Aorta (tissue), 5 donors: ENCODE results near the gene RHBG. TPM values are rescaled to one million over a fixed set of nuclear protein-coding genes. Genes with fewer than 3 reads are reported as not detected.
A peak's percentile ranks its signal among the peaks of the same experiment; 100 is the strongest.
"Not testable (repeated sequence)": the region's sequence is repeated elsewhere in the genome, so short reads cannot be mapped to it uniquely, and the experiment has no call there.

Experiments used
- ATAC-seq: fragments of 200-7000 bp; cut with Tn5 transposase; one replicate; pipeline ENCODE4 v1.9.1; 2022; ENCODE audit warnings: moderate library complexity; ENCODE audit not compliant: low FRiP score
- DNase-seq, 2 donors: peaks; one replicate each; pipeline ENCODE4 v3.0.0-alpha.2; 2020
- H3K27ac ChIP-seq, 2 donors: one replicate each; pipeline ENCODE4 v1.5.1; 2013; ENCODE audit warnings: low read length in 2 of 2, mild to moderate bottlenecking in 2 of 2, moderate library complexity in 2 of 2, control low read depth in 1 of 2, inconsistent platforms in 1 of 2, low read depth in 1 of 2
- H3K27me3 ChIP-seq, 2 donors: one replicate each; pipeline ENCODE4 v1.6.1; 2013; ENCODE audit warnings: control low read depth in 1 of 2, low read length in 1 of 2, mild to moderate bottlenecking in 1 of 2, moderate library complexity in 1 of 2; ENCODE audit not compliant: insufficient read depth in 2 of 2, control insufficient read depth in 1 of 2
- H3K36me3 ChIP-seq, 2 donors: one replicate each; pipeline ENCODE4 v1.6.1; 2013; ENCODE audit warnings: control low read depth in 1 of 2, low read length in 1 of 2, mild to moderate bottlenecking in 1 of 2; ENCODE audit not compliant: insufficient read depth in 2 of 2, control insufficient read depth in 1 of 2
- H3K4me1 ChIP-seq, 2 donors: one replicate each; pipeline ENCODE4 v1.6.1; 2013; ENCODE audit warnings: low read length in 2 of 2, control low read depth in 1 of 2, mild to moderate bottlenecking in 1 of 2, moderate library complexity in 1 of 2; ENCODE audit not compliant: insufficient read depth in 2 of 2, control insufficient read depth in 1 of 2
- H3K4me3 ChIP-seq, 2 donors: one replicate each; pipeline ENCODE4 v1.5.1; 2013; ENCODE audit warnings: low read length in 2 of 2, control low read depth in 1 of 2, mild to moderate bottlenecking in 1 of 2
- H3K9me3 ChIP-seq: one replicate; pipeline ENCODE4 v1.6.1; 2013; ENCODE audit warnings: mild to moderate bottlenecking, low read length; ENCODE audit not compliant: control insufficient read depth
- WGBS, 2 donors: extraction: QIAGEN DNeasy Blood & Tissue Kit; methylation state at CpG; one replicate each; pipeline ENCODE4 v1.1.7; 2013; 5-methylcytosine and 5-hydroxymethylcytosine counted together
- intact Hi-C, 2 donors: fragments of 100-400 bp; cut with DNase I; formaldehyde crosslinking; loops; one replicate each; pipeline versions ENCODE4 v1.14.2 to v1.15.0; 2022
- polyA plus RNA-seq, 2 donors: library from polyadenylated mRNA; stranded (reverse); fragments of 200-250 nt; gene quantifications; one replicate each; pipeline ENCODE4 v1.2.3, GENCODE V29; 2013
- total RNA-seq, 2 donors: library from RNA; stranded (reverse); fragmentation: NEBNext Ultra II Directional; extraction: Animal tissue kit (Norgen Biotek cat#: 25700); gene quantifications; one replicate each; pipeline ENCODE4 v1.2.1, GENCODE V29; 2021
- donor health status: healthy with polysubstance abuse.
- donor health status: Bipolar disorder and iron deficiency.
- donor health status: DM: no; HTN: no; CAD: no.
- donor health status: DM: no; HTN: no; CAD: no.
- donor health status: DM: yes; HTN: yes; CAD: no.

RHBG gene
- total and polyA plus RNA-seq, 4 donors = not detected

DNA sequence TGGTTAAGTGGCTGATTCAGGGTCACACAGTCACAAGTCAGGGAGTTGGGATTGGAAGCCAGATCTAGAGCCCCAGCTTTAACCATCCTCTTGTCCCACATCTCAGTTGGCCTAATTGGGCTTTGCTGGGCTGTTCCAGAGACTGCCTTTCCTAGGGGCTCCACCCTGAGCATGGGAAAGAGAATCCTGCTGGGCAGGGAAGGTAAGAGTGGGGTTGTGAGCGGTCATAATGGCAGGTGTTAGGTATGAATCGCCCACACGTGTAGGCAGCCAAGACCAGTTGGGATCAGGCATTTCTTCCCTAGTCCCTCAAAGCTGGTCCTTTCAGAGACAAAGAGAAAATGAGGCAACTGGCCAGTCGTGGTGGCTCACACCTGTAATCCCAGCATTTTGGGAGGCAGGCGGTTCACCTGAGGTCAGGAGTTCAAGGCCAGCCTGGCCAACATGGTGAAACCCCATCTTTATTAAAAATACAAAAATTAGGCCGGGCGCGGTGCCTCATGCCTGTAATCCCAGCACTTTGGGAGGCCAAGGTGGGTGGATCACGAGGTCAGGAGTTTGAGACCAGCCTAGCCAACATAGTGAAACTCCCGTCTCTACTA is 775 bp downstream of the RHBG start:
- H3K27ac ChIP-seq, H3K4me1 ChIP-seq, ATAC-seq, H3K36me3 ChIP-seq, intact Hi-C loops, H3K9me3 ChIP-seq, H3K4me3 ChIP-seq, H3K27me3 ChIP-seq: not testable (repeated sequence)
- WGBS, 2 donors = 96% methylated on average over 10 of the region's 10 CpGs
- DNase-seq = peak in 1 of 2 donors; percentile 37

DNA sequence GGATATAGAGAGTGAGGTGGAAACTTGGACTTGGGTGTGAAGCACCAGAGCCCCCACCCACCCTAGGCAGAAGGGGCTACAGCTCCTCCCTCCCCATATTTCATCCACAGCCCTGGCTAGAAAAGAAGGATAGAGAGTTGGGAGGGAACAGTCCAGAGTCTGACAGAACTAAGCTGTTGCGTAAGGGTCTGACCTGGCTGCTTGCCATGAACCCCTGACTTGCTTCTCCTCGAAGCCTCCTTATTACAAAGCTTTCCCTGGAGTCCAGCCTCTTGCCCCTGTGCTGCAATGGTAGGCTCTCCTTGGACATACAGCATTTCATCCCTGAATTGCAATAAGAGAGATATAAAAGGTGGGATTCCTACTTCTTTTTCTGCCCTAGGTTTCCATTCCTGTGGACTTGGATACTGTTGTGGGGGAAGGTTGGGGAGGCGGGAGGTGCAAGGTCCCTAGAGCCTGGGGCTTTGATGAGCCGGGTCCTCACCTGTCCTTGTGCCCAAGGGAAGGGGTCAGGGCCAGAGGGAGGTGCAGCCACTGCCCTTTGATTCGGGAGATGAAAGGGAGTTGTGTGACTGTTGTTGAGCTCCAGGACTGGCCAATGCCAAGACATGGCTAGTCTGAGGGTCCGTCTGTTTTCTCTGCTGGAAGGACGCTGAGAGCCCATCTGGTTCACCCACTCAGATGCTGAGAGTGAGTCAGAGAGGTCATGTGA is 2.7 kb downstream of the RHBG start:
- H3K4me3 ChIP-seq = no peak overlapping the region
- no peaks in the 10 kb centered on the region for H3K27me3 ChIP-seq
- 46 to 51% methylated on average over 7 of the region's 7 CpGs for WGBS, 2 donors
- DNase-seq (peak; percentile 80), ATAC-seq (no peak)
- H3K9me3 ChIP-seq = no peaks in the 10 kb centered on the region
- intact Hi-C loops = no loop called here
- H3K36me3 ChIP-seq = no peaks in the 10 kb centered on the region
- no peaks in the 10 kb centered on the region for H3K4me1 ChIP-seq
- H3K27ac ChIP-seq = no peak overlapping the region

DNA sequence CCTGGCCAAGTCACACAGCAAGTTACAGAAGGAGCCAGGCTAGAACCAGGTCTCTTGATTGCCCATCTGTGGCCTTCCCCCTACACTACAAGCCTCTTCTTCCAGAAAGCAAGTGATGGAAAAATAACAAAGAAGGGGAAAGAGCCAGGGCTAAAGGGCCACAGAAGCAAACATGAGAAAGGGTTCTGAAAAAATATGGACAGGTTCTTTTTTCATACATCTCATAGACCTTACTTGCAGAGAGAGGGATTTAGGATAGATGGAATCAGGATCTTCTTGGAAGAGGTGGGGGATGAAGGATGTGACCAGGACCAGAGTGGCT is 3.2 kb downstream of the RHBG start:
- H3K27ac ChIP-seq = no peak overlapping the region
- no peak overlapping the region for H3K4me3 ChIP-seq
- H3K4me1 ChIP-seq = no peaks in the 10 kb centered on the region
- DNase-seq (no peak), ATAC-seq (no peak)
- intact Hi-C loops = no loop called here
- H3K27me3 ChIP-seq = no peaks in the 10 kb centered on the region
- H3K9me3 ChIP-seq = no peaks in the 10 kb centered on the region
- no peaks in the 10 kb centered on the region for H3K36me3 ChIP-seq

DNA sequence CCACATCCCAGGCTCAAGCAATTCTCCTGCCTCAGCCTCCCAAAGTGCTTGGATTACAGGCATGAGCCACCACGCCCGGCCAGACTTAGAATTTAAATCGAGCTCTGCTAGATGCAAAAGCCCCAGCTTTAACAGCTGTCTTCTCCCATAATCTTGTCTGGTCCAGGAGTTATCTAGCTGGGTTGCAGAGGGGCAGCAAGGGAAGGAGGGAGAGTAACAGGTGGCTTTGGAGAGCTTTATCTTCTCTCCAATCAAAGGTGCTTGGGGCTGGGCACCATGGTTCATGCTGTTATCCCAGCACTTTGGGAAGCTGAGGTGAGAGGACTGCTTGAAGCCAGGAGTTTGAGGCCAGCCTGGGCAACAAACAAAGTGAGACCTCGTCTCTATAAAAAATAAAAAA is 3.9 kb downstream of the RHBG start:
- DNase-seq (peak in 1 of 2 donors; percentile 35), ATAC-seq (no peak)
- H3K4me3 ChIP-seq = no peak overlapping the region
- intact Hi-C loops = no loop called here
- 75 to 77% methylated on average over 4 of the region's 4 CpGs for WGBS, 2 donors
- no peaks in the 10 kb centered on the region for H3K4me1 ChIP-seq
- H3K9me3 ChIP-seq = no peaks in the 10 kb centered on the region
- no peaks in the 10 kb centered on the region for H3K27me3 ChIP-seq
- no peak overlapping the region for H3K27ac ChIP-seq
- no peaks in the 10 kb centered on the region for H3K36me3 ChIP-seq

DNA sequence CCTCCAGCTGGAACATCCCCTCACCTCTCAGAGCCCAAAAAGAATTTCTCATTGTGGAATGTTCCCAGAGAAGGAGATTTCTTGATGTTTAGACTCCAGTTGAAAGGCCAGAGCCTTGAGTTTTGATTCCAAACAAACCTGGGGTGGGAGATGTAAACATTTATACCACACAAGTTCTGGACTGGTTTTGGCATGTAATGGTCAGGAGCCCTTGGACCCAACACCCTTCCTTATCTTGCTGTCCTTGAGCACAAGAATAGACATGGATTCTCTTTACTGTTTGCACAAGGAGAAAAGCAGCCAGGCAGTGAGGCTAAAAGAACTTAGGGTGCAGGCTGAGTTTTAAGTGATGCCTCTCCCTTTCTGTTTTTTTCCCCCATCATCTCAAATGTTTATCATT is 4.5 kb downstream of the RHBG start:
- ATAC-seq = no peak
- Histone ChIP-seq H3K27ac (no peak overlapping the region), H3K27me3 (no peaks in the 10 kb centered on the region), H3K4me3 (no peak overlapping the region), H3K36me3 (no peaks in the 10 kb centered on the region), H3K9me3 (no peaks in the 10 kb centered on the region), H3K4me1 (no peaks in the 10 kb centered on the region)
- no peak for DNase-seq
- intact Hi-C loops = no loop called here

DNA sequence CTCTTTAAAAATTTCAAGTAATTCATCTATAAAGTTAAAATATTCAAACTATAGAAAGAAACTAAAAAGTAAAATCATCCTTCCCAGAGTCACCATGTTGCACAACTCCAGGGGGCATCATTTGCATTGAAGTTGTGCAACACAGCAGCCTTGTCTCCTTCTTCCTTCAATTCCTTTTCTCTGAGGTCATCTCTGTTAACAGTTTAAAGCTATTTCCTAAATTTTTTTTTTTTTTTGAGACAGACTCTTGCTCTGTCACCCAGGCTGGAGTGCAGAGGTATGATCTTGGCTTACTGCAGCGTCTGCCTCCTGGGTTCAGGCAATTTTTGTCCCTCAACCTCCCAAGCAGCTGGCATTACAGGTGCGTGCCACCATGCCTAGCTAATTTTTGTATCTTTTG is 7.1 kb downstream of the RHBG start:
- Histone ChIP-seq H3K27me3 (no peaks in the 10 kb centered on the region), H3K27ac (no peak overlapping the region), H3K36me3 (no peaks in the 10 kb centered on the region), H3K4me1 (no peaks in the 10 kb centered on the region), H3K4me3 (no peak overlapping the region), H3K9me3 (no peaks in the 10 kb centered on the region)
- intact Hi-C loops = no loop called here
- WGBS, 2 donors = 88 to 96% methylated on average over 2 of the region's 2 CpGs
- DNase-seq = no peak
- ATAC-seq = no peak

DNA sequence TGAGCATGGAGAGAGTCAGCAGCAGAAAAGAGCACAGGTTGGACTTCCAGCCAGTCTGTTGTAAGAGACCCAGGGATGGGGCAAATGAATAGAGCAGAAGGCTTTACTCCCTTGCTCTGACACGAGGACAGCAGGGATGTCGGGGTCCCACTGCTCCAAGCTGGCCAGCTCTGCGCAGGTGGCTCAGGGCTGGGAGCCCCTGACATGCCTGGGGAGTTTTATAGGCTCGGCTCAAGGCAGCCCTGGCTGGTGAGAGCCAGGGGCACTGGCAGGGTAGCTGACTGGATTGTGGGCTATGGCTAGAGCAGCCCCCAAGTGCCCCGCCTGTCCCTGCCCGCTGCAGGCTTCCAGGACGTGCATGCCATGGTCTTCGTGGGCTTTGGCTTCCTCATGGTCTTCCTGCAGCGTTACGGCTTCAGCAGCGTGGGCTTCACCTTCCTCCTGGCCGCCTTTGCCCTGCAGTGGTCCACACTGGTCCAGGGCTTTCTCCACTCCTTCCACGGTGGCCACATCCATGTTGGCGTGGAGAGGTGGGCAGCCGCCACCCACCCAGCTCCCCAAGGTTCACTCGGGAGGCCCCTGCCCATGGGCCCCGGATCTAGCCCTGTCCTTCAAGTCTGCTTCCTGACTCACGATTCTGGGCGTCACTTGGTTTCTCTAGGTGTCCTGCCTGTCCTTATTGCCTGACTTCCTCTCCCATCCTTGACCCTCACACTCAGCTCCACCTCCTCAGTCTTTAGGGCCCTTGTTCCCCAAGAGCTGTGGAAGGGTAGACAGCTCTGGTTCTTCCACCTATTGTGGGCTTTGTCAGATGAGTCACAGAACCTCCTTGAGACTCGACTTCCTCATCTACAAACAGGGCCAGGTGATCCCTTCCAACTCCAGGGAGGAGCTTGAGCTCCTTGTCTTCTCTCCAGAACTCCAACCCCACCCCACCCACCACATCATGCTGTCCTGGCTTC is 8.2 kb downstream of the RHBG start:
- H3K27me3 ChIP-seq = no peaks in the 10 kb centered on the region
- no peaks in the 10 kb centered on the region for H3K4me1 ChIP-seq
- WGBS, 2 donors = 83 to 84% methylated on average over 20 of the region's 20 CpGs
- ATAC-seq (no peak), DNase-seq (no peak)
- H3K27ac ChIP-seq = no peak overlapping the region
- intact Hi-C loops = no loop called here
- no peaks in the 10 kb centered on the region for H3K36me3 ChIP-seq
- no peak overlapping the region for H3K4me3 ChIP-seq
- H3K9me3 ChIP-seq = no peaks in the 10 kb centered on the region

DNA sequence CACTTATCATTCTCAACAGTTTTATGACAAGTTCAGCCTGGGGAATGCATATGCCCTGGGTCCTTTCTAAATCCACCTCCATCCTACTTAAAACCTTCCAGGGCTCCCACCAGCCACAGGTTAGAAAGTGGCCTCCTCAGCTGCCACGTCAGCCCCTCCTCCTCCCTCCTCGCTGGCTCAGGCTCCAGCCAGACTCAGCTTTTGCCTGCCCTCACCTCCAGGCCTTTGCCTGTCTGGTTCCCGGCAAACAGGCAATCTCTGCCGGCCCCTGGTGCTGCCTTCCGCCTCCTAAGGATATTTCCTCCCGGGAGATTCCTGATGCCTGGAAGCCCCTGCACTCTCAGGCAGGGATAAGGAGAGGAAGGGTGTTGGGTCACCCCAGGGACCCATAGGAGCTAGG is 9.5 kb downstream of the RHBG start:
- DNase-seq (no peak), ATAC-seq (no peak)
- WGBS, 2 donors = 68 to 85% methylated on average over 6 of the region's 6 CpGs
- Histone ChIP-seq H3K27me3 (no peaks in the 10 kb centered on the region), H3K4me1 (no peaks in the 10 kb centered on the region), H3K4me3 (no peak overlapping the region), H3K36me3 (no peaks in the 10 kb centered on the region), H3K9me3 (no peaks in the 10 kb centered on the region), H3K27ac (no peak overlapping the region)
- intact Hi-C loops = no loop called here
